ENCODE measurements around the gene ILKAP. TPM values are rescaled to one million over a fixed set of nuclear protein-coding genes. Genes with fewer than 3 reads are reported as not detected.
A peak's percentile ranks its signal among the peaks of the same experiment; 100 is the strongest.

ILKAP gene
- polyA plus RNA-seq, 1 experiment: 31.1 TPM

- Histone ChIP-seq H3K27me3 (ENCODE audit: control insufficient read depth, insufficient read depth, low read length) (peaks cover 5% of the 10 kb centered on the region; the same call in 1 of the 2 replicates), H3K36me3 (ENCODE audit: control insufficient read depth, insufficient read depth, low read length) (no peaks in the 10 kb centered on the region), H3K4me3 (ENCODE audit: low read depth, low read length) (no peak overlapping the region)
- TF ChIP-seq CTCF (IDR thresholded peaks at IDR 0.05; ENCODE audit: insufficient read depth, low read depth, low read length): 0 out of 2 replicates have a peak, but pooled peaks have one; percentile 15
- CTCF ChIA-PET: interaction anchor here (1.2 to 1.4 kb wide), 2 partner anchors 8 to 103 kb away, joined by 3 to 4 read pairs; no protein-coding TSS in a partner anchor
- POLR2A ChIA-PET: no interaction called here
- no peak for DNase-seq (ENCODE audit: low read depth)
These were observed 43.0 kb downstream of the ILKAP start for GRCh38 chr2:238160206-238161129.

GRCh38 chr2:238159661-238160205, 43.8 kb downstream of the ILKAP start:
- TF ChIP-seq CTCF (IDR thresholded peaks at IDR 0.05; ENCODE audit: insufficient read depth, low read depth, low read length): no peak
- POLR2A ChIA-PET: no interaction called here
- Histone ChIP-seq H3K4me3 (ENCODE audit: low read depth, low read length) (no peak overlapping the region), H3K36me3 (ENCODE audit: control insufficient read depth, insufficient read depth, low read length) (no peaks in the 10 kb centered on the region), H3K27me3 (ENCODE audit: control insufficient read depth, insufficient read depth, low read length) (peaks cover 5% of the 10 kb centered on the region; the same call in 1 of the 2 replicates)
- CTCF ChIA-PET: interaction anchor here (1.4 kb wide), 1 partner anchor 8 kb away, joined by 4 read pairs; no protein-coding TSS in a partner anchor
- no peak for DNase-seq (ENCODE audit: low read depth)

GRCh38 chr2:238159071-238159539, 44.4 kb downstream of the ILKAP start:
- no peak for DNase-seq (ENCODE audit: low read depth)
- peak overlapping the region; percentile 33 for H3K4me3 ChIP-seq (ENCODE audit: low read depth, low read length)
- peaks cover 3% of the 10 kb centered on the region; the same call in 1 of the 2 replicates for H3K27me3 ChIP-seq (ENCODE audit: control insufficient read depth, insufficient read depth, low read length)
- POLR2A ChIA-PET: no interaction called here
- H3K36me3 ChIP-seq (ENCODE audit: control insufficient read depth, insufficient read depth, low read length): no peaks in the 10 kb centered on the region
- CTCF ChIA-PET: interaction anchor here (0.7 to 1.4 kb wide), 2 partner anchors 9 to 105 kb away, joined by 3 to 4 read pairs; no protein-coding TSS in a partner anchor
- no peak for TF ChIP-seq CTCF (IDR thresholded peaks at IDR 0.05; ENCODE audit: insufficient read depth, low read depth, low read length)

GRCh38 chr2:238158509-238159070, 44.9 kb downstream of the ILKAP start, which contains the start of gene ERFE:
Gene ERFE (plus strand): TSS chr2:238158970. CDS start chr2:238159008, 38 bp downstream.
- peak; percentile 36 for TF ChIP-seq CTCF (IDR thresholded peaks at IDR 0.05; ENCODE audit: insufficient read depth, low read depth, low read length)
- POLR2A ChIA-PET: no interaction called here
- Histone ChIP-seq H3K36me3 (ENCODE audit: control insufficient read depth, insufficient read depth, low read length) (no peaks in the 10 kb centered on the region), H3K4me3 (ENCODE audit: low read depth, low read length) (peak within 1 kb of the TSS; percentile 33), H3K27me3 (ENCODE audit: control insufficient read depth, insufficient read depth, low read length) (peaks cover 3% of the 10 kb centered on the region; the same call in 1 of the 2 replicates)
- DNase-seq (ENCODE audit: low read depth): no peak
- CTCF ChIA-PET: interaction anchor here (0.7 to 1.4 kb wide), 2 partner anchors 9 to 105 kb away, joined by 3 to 4 read pairs; no protein-coding TSS in a partner anchor
